GM23338 (cell line): ENCODE results near the gene SESN1. TPM values are rescaled to one million over a fixed set of nuclear protein-coding genes. Genes with fewer than 3 reads are reported as not detected.

Source experiments
- ATAC-seq: fragments of 200-7000 bp; cut with Tn5 transposase; 3 replicates; pipeline ENCODE4 v1.9.1; 2020
- DNase-seq: peaks from one replicate; pipeline ENCODE4 v3.0.0-alpha.2; 2015; ENCODE audit warnings: low spot score
- H2AFZ ChIP-seq: fragments of 200-600 bp; sonication (generic); 2 replicates; pipeline ENCODE4 v1.8.0; 2016; ENCODE audit warnings: antibody characterized with exemption, mild to moderate bottlenecking, moderate library complexity
- H3F3A ChIP-seq: fragments of 200-600 bp; sonication (generic); replicated peaks from 2 replicates; pipeline ENCODE4 v1.8.0; 2017; ENCODE audit warnings: antibody characterized with exemption, mixed run types, low read depth
- H3K27ac ChIP-seq: fragments of 200-600 bp; sonication (generic); 2 replicates; pipeline ENCODE4 v1.6.1; 2016; ENCODE audit warnings: low read depth
- H3K27me3 ChIP-seq: fragments of 200-600 bp; sonication (generic); 2 replicates; pipeline ENCODE4 v1.8.0; 2016; ENCODE audit warnings: mild to moderate bottlenecking, mixed run types, moderate library complexity; ENCODE audit not compliant: insufficient read depth
- H3K36me3 ChIP-seq: fragments of 200-600 bp; sonication (generic); 2 replicates; pipeline ENCODE4 v1.8.0; 2016; ENCODE audit warnings: mild to moderate bottlenecking; ENCODE audit not compliant: insufficient read depth
- H3K4me1 ChIP-seq: fragments of 200-600 bp; sonication (generic); 2 replicates; pipeline ENCODE4 v1.8.0; 2016; ENCODE audit warnings: mild to moderate bottlenecking, moderate library complexity; ENCODE audit not compliant: insufficient read depth
- H3K4me2 ChIP-seq: fragments of 200-600 bp; sonication (generic); 2 replicates; pipeline ENCODE4 v1.7.1; 2017; ENCODE audit warnings: mixed run types
- H3K4me3 ChIP-seq: fragments of 200-600 bp; sonication (generic); 2 replicates; pipeline ENCODE4 v1.6.1; 2016; ENCODE audit warnings: mixed run types
- H3K79me2 ChIP-seq: fragments of 200-600 bp; sonication (generic); replicated peaks from 2 replicates; pipeline ENCODE4 v1.8.0; 2017; ENCODE audit warnings: mild to moderate bottlenecking; ENCODE audit not compliant: insufficient read depth
- H3K9me2 ChIP-seq: fragments of 200-600 bp; sonication (generic); 2 replicates; pipeline ENCODE4 v1.8.0; 2017; ENCODE audit not compliant: insufficient read depth
- H4K20me1 ChIP-seq: fragments of 200-600 bp; sonication (generic); replicated peaks from 2 replicates; pipeline ENCODE4 v1.8.0; 2017; ENCODE audit warnings: mild to moderate bottlenecking; ENCODE audit not compliant: insufficient read depth
- H3K27ac Mint-ChIP-seq: 2 replicates; pipeline ENCODE4 v1.8.0; 2020; ENCODE audit warnings: inconsistent platforms, mild to moderate bottlenecking, moderate library complexity, mixed read lengths
- H3K27me3 Mint-ChIP-seq: 3 replicates; pipeline ENCODE4 v1.8.0; 2022; ENCODE audit warnings: low read depth, mild to moderate bottlenecking, moderate library complexity, mixed read lengths, inconsistent platforms; ENCODE audit not compliant: insufficient read depth, poor library complexity
- H3K36me3 Mint-ChIP-seq: 3 replicates; pipeline ENCODE4 v1.8.0; 2021; ENCODE audit warnings: low read depth, mild to moderate bottlenecking, inconsistent platforms, moderate library complexity, mixed read lengths
- H3K4me1 Mint-ChIP-seq: 3 replicates; pipeline ENCODE4 v1.8.0; 2020; ENCODE audit warnings: mild to moderate bottlenecking, inconsistent platforms, mixed read lengths
- H3K4me3 Mint-ChIP-seq: 3 replicates; pipeline ENCODE4 v1.8.0; 2021; ENCODE audit warnings: moderate library complexity, mild to moderate bottlenecking, inconsistent platforms, mixed read lengths
- H3K9me3 Mint-ChIP-seq: 3 replicates; pipeline ENCODE4 v1.8.0; 2020; ENCODE audit warnings: moderate library complexity, mild to moderate bottlenecking, inconsistent platforms, mixed read lengths
- CREB1 ChIP-seq: fragments of 250-450 bp; sonication (Bioruptor Pico); IDR thresholded peaks from 2 replicates; pipeline ENCODE4 v1.5.0; 2020; ENCODE audit warnings: low read depth, mild to moderate bottlenecking, moderate library complexity
- EZH2 ChIP-seq: fragments of 200-600 bp; sonication (generic); IDR thresholded peaks from one replicate; pipeline ENCODE4 v1.8.0; 2017; ENCODE audit warnings: antibody characterized with exemption, mild to moderate bottlenecking, low read depth; ENCODE audit not compliant: unreplicated experiment
- EZH2phosphoT487 ChIP-seq: fragments of 200-600 bp; sonication (generic); IDR thresholded peaks from one replicate; pipeline ENCODE4 v1.8.1; 2018; ENCODE audit warnings: antibody characterized with exemption; ENCODE audit not compliant: unreplicated experiment
- JUNB ChIP-seq: IDR thresholded peaks from one replicate; pipeline ENCODE4 v1.6.1; 2016; ENCODE audit warnings: antibody characterized with exemption; ENCODE audit not compliant: unreplicated experiment
- NANOG ChIP-seq: IDR thresholded peaks from 2 replicates; pipeline ENCODE4 v1.6.1; 2016; ENCODE audit warnings: antibody characterized with exemption, borderline replicate concordance
- POLR2AphosphoS5 ChIP-seq: IDR thresholded peaks from 2 replicates; pipeline ENCODE4 v1.6.1; 2016; ENCODE audit warnings: antibody characterized with exemption, low read depth
- ZNF114 ChIP-seq: fragments of 250-450 bp; sonication (Bioruptor Pico); IDR thresholded peaks from 2 replicates; pipeline ENCODE4 v1.5.0; 2020; ENCODE audit warnings: mild to moderate bottlenecking, moderate library complexity
- ZNF331 ChIP-seq: fragments of 250-450 bp; sonication (Bioruptor Pico); IDR thresholded peaks from 2 replicates; pipeline ENCODE4 v1.5.0; 2020; ENCODE audit warnings: low read depth, mild to moderate bottlenecking, moderate library complexity
- polyA plus RNA-seq: library from polyadenylated mRNA; unstranded; fragments of >200 nt; fragmentation: Nextera tagmentation; extraction: Ambion mirVana; gene quantifications from 2 replicates; pipeline ENCODE4 v1.2.1, GENCODE V29; 2016
- total RNA-seq: library from RNA; depleted of rRNA; stranded (reverse); fragments of >200 nt; shearing (Covaris generic); gene quantifications from 2 replicates; pipeline ENCODE4 v1.2.3, GENCODE V29; 2014
- TF ChIP-seq, protein P1 (sequence below): IDR thresholded peaks from one replicate; pipeline ENCODE4 v1.6.1; 2018; ENCODE audit warnings: antibody characterized with exemption; ENCODE audit not compliant: unreplicated experiment
- TF ChIP-seq, protein P2 (sequence below): IDR thresholded peaks from 2 replicates; pipeline ENCODE4 v1.6.1; 2016; ENCODE audit warnings: antibody characterized with exemption
- TF ChIP-seq, protein P3 (sequence below), 2 experiments: fragments of 200-600 bp in 1 of 2; sonication (generic) in 1 of 2; conservative IDR thresholded peaks; 2 replicates each; pipeline versions ENCODE4 v1.5.1 to v1.6.1; 2016 to 2017; ENCODE audit warnings: antibody characterized with exemption in 2 of 2, low read depth in 2 of 2, mild to moderate bottlenecking in 2 of 2, moderate library complexity in 1 of 2

SESN1 gene
- total and polyA plus RNA-seq, 2 experiments from 2014 or later: 26.2 to 36.4 TPM

DNA sequence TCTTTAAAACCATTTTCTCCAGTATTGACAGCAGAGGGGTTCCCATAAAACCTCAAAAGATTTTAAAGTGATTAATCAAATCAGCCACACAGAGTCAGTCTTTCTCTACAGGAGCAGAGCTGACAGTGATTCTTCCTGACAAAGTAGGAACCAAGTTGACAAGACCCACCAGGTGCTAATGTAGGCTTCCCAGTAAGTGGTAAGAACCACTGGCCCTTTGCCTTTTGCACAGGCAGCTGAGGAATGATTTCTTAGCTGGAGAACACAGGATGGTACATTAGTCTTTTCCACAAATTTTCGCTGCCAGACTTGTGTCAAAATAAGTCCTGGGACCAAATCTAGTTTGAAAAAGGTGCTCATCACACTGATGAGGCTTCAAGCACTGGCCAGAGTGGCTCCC is 150.6 kb downstream of the SESN1 start:
- H3K4me1 Mint-ChIP-seq: peaks cover 19% of the 10 kb centered on the region
- no peak for TF ChIP-seq ZNF331
- TF ChIP-seq EZH2: no peak
- no peak for TF ChIP-seq EZH2phosphoT487
- no peaks in the 10 kb centered on the region for H3K27me3 ChIP-seq
- H3K27me3 Mint-ChIP-seq: peaks cover 6% of the 10 kb centered on the region
- peak overlapping the region; percentile 92; the same call in 1 of the 2 replicates for H2AFZ ChIP-seq
- no peaks in the 10 kb centered on the region for H3K9me2 ChIP-seq
- DNase-seq: no peak
- H3K4me3 ChIP-seq: no peak overlapping the region
- ATAC-seq: no peak
- peaks cover 9% of the 10 kb centered on the region; the same call in 1 of the 2 replicates for H3K4me1 ChIP-seq
- H3F3A ChIP-seq: no peaks in the 10 kb centered on the region
- H3K4me3 Mint-ChIP-seq: no peak overlapping the region
- no peak overlapping the region for H3K4me2 ChIP-seq
- no peak overlapping the region for H3K27ac Mint-ChIP-seq
- H3K36me3 Mint-ChIP-seq: peaks cover 4% of the 10 kb centered on the region; the same call in 1 of the 3 replicates
- no peaks in the 10 kb centered on the region for H3K36me3 ChIP-seq
- H3K79me2 ChIP-seq: no peaks in the 10 kb centered on the region
- no peak overlapping the region for H3K27ac ChIP-seq
- H4K20me1 ChIP-seq: no peaks in the 10 kb centered on the region
- no peaks in the 10 kb centered on the region for H3K9me3 Mint-ChIP-seq

DNA sequence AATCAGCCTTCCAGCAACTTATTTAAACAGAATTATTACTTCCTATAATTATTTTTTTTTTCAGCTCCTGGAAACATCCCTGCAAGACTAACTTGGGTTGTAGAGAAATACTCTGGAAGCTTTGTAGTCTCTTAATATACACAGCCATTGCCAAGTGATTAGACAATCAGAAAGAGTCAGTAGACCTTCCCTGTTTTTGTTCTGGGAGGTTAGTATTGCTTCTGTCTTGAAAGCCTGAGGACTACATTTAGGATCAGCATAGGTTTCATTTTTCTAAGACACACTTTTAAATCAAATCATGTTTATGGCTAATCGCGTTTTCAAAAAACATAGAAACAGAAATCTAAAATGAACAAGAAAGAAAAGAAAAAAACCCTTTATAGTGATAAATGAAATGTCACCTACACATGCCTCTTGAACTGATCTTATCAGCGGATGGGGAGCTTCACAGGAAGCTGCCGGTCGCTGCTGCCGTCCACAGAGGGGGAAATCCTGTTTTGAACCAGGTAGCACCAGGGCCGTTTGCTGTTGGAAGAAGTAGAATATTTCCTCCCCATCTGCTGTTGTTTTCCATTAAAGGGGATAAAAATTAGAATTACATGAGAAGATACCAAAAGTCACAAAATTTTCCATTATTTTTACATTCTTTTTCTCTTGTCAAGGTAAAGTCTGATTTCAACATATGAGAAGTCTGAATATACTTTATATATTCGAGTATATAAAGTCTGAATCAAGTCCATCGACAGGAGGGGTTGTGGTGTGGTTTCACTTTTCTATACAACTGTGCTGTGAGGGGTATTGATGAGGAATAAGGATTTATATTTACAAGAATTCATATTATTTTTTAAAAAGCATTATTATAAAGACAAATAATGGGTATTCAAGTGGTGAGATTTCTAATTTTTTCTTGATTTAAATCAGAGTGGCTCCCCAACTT is 151.8 kb downstream of the SESN1 start:
- Histone ChIP-seq H2AFZ (no peak overlapping the region), H3K4me1 (peaks cover 11% of the 10 kb centered on the region; the same call in 1 of the 2 replicates), H3K4me3 (no peak overlapping the region), H3K9me2 (no peaks in the 10 kb centered on the region), H3K36me3 (no peaks in the 10 kb centered on the region), H4K20me1 (no peaks in the 10 kb centered on the region), H3K27me3 (no peaks in the 10 kb centered on the region), H3K4me2 (no peak overlapping the region), H3F3A (no peaks in the 10 kb centered on the region), H3K27ac (no peak overlapping the region), H3K79me2 (no peaks in the 10 kb centered on the region)
- Mint-ChIP-seq H3K4me3 (no peak overlapping the region), H3K27me3 (peaks cover 6% of the 10 kb centered on the region), H3K4me1 (peaks cover 19% of the 10 kb centered on the region), H3K9me3 (no peaks in the 10 kb centered on the region), H3K27ac (no peak overlapping the region), H3K36me3 (peaks cover 4% of the 10 kb centered on the region; the same call in 1 of the 3 replicates)
- DNase-seq: no peak
- ATAC-seq: no peak
- TF ChIP-seq ZNF331: no peak
- no peak for TF ChIP-seq CREB1 (CRISPR knock-in tag)
- TF ChIP-seq, protein P1, sequence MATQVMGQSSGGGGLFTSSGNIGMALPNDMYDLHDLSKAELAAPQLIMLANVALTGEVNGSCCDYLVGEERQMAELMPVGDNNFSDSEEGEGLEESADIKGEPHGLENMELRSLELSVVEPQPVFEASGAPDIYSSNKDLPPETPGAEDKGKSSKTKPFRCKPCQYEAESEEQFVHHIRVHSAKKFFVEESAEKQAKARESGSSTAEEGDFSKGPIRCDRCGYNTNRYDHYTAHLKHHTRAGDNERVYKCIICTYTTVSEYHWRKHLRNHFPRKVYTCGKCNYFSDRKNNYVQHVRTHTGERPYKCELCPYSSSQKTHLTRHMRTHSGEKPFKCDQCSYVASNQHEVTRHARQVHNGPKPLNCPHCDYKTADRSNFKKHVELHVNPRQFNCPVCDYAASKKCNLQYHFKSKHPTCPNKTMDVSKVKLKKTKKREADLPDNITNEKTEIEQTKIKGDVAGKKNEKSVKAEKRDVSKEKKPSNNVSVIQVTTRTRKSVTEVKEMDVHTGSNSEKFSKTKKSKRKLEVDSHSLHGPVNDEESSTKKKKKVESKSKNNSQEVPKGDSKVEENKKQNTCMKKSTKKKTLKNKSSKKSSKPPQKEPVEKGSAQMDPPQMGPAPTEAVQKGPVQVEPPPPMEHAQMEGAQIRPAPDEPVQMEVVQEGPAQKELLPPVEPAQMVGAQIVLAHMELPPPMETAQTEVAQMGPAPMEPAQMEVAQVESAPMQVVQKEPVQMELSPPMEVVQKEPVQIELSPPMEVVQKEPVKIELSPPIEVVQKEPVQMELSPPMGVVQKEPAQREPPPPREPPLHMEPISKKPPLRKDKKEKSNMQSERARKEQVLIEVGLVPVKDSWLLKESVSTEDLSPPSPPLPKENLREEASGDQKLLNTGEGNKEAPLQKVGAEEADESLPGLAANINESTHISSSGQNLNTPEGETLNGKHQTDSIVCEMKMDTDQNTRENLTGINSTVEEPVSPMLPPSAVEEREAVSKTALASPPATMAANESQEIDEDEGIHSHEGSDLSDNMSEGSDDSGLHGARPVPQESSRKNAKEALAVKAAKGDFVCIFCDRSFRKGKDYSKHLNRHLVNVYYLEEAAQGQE: no peak
- TF ChIP-seq POLR2AphosphoS5: no peak
- TF ChIP-seq, protein P2, sequence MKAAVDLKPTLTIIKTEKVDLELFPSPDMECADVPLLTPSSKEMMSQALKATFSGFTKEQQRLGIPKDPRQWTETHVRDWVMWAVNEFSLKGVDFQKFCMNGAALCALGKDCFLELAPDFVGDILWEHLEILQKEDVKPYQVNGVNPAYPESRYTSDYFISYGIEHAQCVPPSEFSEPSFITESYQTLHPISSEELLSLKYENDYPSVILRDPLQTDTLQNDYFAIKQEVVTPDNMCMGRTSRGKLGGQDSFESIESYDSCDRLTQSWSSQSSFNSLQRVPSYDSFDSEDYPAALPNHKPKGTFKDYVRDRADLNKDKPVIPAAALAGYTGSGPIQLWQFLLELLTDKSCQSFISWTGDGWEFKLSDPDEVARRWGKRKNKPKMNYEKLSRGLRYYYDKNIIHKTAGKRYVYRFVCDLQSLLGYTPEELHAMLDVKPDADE: no peak
- TF ChIP-seq JUNB: no peak
- TF ChIP-seq ZNF114 (CRISPR knock-in tag): no peak
- TF ChIP-seq, protein P3, sequence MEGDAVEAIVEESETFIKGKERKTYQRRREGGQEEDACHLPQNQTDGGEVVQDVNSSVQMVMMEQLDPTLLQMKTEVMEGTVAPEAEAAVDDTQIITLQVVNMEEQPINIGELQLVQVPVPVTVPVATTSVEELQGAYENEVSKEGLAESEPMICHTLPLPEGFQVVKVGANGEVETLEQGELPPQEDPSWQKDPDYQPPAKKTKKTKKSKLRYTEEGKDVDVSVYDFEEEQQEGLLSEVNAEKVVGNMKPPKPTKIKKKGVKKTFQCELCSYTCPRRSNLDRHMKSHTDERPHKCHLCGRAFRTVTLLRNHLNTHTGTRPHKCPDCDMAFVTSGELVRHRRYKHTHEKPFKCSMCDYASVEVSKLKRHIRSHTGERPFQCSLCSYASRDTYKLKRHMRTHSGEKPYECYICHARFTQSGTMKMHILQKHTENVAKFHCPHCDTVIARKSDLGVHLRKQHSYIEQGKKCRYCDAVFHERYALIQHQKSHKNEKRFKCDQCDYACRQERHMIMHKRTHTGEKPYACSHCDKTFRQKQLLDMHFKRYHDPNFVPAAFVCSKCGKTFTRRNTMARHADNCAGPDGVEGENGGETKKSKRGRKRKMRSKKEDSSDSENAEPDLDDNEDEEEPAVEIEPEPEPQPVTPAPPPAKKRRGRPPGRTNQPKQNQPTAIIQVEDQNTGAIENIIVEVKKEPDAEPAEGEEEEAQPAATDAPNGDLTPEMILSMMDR (conservative IDR thresholded peaks at IDR 0.05; ENCODE audit: low read depth in 2 of 2): no peak
- no peak for TF ChIP-seq NANOG
